ENCODE data around the gene MFSD6L.

DNA sequence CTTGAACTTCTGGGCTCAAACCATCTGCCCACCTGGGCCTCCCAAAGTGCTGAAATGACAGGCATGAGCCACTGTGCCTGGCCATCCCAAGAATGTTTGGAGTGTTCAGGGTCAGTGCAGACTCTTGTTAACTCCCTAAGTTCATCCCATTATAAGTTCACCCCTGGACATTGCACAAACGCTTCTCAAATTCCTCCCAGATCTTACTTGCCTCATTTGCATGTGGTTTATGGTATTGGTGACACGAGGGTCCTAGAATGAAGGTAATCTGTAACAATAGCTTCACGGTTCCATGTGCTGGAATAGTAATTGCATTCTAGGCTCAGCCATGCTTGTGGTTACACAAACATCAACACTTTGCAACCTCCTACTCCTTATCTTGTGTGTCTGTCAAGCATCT lies 49.5 kb downstream of the MFSD6L start:
- TF ChIP-seq, protein P1, sequence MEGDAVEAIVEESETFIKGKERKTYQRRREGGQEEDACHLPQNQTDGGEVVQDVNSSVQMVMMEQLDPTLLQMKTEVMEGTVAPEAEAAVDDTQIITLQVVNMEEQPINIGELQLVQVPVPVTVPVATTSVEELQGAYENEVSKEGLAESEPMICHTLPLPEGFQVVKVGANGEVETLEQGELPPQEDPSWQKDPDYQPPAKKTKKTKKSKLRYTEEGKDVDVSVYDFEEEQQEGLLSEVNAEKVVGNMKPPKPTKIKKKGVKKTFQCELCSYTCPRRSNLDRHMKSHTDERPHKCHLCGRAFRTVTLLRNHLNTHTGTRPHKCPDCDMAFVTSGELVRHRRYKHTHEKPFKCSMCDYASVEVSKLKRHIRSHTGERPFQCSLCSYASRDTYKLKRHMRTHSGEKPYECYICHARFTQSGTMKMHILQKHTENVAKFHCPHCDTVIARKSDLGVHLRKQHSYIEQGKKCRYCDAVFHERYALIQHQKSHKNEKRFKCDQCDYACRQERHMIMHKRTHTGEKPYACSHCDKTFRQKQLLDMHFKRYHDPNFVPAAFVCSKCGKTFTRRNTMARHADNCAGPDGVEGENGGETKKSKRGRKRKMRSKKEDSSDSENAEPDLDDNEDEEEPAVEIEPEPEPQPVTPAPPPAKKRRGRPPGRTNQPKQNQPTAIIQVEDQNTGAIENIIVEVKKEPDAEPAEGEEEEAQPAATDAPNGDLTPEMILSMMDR (IDR thresholded peaks at IDR 0.05) = no peak
- no peak for TF ChIP-seq POLR2A (IDR thresholded peaks at IDR 0.05)
